ENCODE data around the gene SMDT1. TPM values are rescaled to one million over a fixed set of nuclear protein-coding genes. Genes with fewer than 3 reads are reported as not detected.
"Not testable (repeated sequence)": the region's sequence is repeated elsewhere in the genome, so short reads cannot be mapped to it uniquely, and the experiment has no call there.

The SMDT1 gene
- total RNA-seq, 1 experiment from 2014 or later = 76.9 TPM

DNA sequence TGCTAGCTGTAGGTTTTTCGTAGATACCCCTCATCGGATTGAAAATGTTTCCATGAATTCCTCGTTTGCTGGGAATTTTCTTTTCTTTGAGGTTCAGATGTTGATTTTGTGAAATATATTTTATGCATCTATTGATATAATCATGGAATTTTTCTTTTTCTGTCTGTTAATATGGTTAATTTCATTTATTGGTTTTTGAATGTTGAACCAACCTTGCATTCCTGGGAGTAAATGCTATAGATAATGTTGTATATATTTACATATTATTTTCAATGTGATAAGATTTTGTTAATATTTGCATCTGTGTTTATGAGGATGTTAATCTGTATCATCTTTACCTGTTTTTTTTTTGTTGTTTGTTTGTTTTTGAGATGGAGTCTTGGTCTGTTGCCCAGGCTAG is 21.7 kb downstream of the SMDT1 start:
- CTCF ChIA-PET = interaction anchor here (0.7 to 1.2 kb wide), 2 partner anchors 10 to 17 kb away, joined by 3 to 4 read pairs; no protein-coding TSS in a partner anchor
- H3K4me1 Mint-ChIP-seq (ENCODE audit: insufficient read depth, unreplicated experiment) = no peaks in the 10 kb centered on the region
- peaks cover 8% of the 10 kb centered on the region for H3K9me3 Mint-ChIP-seq (ENCODE audit: unreplicated experiment)
- no peaks in the 10 kb centered on the region for H3K36me3 Mint-ChIP-seq (ENCODE audit: insufficient read depth, unreplicated experiment)
- no TSS peak for BruUV-seq (replicated peaks)
- intact Hi-C loops (cut with micrococcal nuclease) = no loop called here
- POLR2A ChIA-PET = interaction anchor here (0.7 to 1.8 kb wide), 2 partner anchors 10 to 507 kb away, joined by 3 to 4 read pairs; no protein-coding TSS in a partner anchor
- no peak for DNase-seq (ENCODE audit: unreplicated experiment)
- TF ChIP-seq CTCF (IDR thresholded peaks at IDR 0.05; ENCODE audit: unreplicated experiment) = no peak
- H3K27ac Mint-ChIP-seq (ENCODE audit: low read depth, unreplicated experiment) = no peak overlapping the region
- H3K27me3 Mint-ChIP-seq (ENCODE audit: insufficient read depth, unreplicated experiment) = no peaks in the 10 kb centered on the region
- no peak overlapping the region for H3K4me3 Mint-ChIP-seq (ENCODE audit: unreplicated experiment)

DNA sequence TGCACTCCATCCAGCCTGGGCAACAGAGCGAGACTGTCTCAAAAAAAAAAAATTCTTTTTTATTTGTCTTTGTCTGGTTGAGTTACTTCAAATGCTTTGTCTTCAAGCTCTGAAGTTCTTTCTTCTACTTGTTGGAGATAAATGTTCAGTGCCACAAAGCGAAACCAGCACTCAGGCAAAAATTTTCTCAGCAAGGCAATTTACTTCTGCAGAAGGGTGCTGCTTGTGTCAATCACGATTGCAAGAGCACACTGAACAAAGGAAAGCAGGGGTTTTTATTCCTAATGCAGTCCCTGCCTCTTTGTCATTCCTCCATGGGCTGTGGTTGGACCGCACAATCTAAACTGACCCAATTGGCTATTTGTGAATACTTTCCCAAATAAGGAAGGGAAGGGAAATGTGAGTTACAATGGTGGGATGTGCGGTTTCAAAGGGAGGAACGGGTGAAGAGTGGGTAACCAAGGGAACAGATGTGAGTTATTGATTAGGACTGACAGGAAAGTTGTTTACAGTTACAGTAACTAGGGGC is 24.9 kb downstream of the SMDT1 start:
- H3K27me3 Mint-ChIP-seq (ENCODE audit: insufficient read depth, unreplicated experiment); BruUV-seq (replicated peaks); H3K36me3 Mint-ChIP-seq (ENCODE audit: insufficient read depth, unreplicated experiment); H3K4me1 Mint-ChIP-seq (ENCODE audit: insufficient read depth, unreplicated experiment); intact Hi-C loops (cut with micrococcal nuclease); H3K9me3 Mint-ChIP-seq (ENCODE audit: unreplicated experiment); DNase-seq (ENCODE audit: unreplicated experiment); H3K27ac Mint-ChIP-seq (ENCODE audit: low read depth, unreplicated experiment); H3K4me3 Mint-ChIP-seq (ENCODE audit: unreplicated experiment): not testable (repeated sequence)
- ChIA-PET CTCF (interaction anchor here (0.6 to 1.1 kb wide), 3 partner anchors 13 to 265 kb away, joined by 3 to 4 read pairs (median 3); no protein-coding TSS in a partner anchor), POLR2A (interaction anchor here (0.9 to 1.1 kb wide), 2 partner anchors 13 to 14 kb away, joined by 3 read pairs; partner anchors contain the start of gene NDUFA6)

DNA sequence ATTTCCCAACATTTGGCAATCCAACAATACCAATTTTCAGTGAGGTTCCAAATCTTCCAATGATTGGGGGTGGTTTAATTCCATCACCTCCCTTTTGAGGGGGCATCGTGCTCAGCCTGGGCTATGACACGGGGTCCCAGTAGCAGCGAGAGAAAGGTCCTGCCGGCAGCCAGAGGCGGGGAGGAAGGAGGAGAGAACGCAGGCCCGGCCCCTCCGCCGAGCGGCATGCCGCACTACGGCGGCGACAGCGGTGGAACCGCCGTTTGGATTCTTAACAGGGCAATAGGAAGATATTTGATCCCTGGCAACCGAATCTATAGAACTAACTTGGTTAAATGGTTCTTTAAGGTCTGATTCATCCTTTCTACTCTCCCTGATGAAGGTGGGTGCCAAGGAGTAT is 29.3 kb downstream of the SMDT1 start:
- ChIA-PET POLR2A (interaction anchor here (0.6 kb wide), 1 partner anchor 10 kb away, joined by 3 read pairs; no protein-coding TSS in a partner anchor), CTCF (interaction anchor here (3.5 kb wide), 1 partner anchor 18 kb away, joined by 15 read pairs; the partner anchor contains the start of gene NDUFA6)
- Mint-ChIP-seq H3K4me1 (ENCODE audit: insufficient read depth, unreplicated experiment) (no peaks in the 10 kb centered on the region), H3K9me3 (ENCODE audit: unreplicated experiment) (peaks cover 8% of the 10 kb centered on the region), H3K27me3 (ENCODE audit: insufficient read depth, unreplicated experiment) (no peaks in the 10 kb centered on the region), H3K4me3 (ENCODE audit: unreplicated experiment) (no peak overlapping the region), H3K36me3 (ENCODE audit: insufficient read depth, unreplicated experiment) (no peaks in the 10 kb centered on the region), H3K27ac (ENCODE audit: low read depth, unreplicated experiment) (no peak overlapping the region)
- DNase-seq (ENCODE audit: unreplicated experiment) = no peak
- TF ChIP-seq CTCF (IDR thresholded peaks at IDR 0.05; ENCODE audit: unreplicated experiment) = no peak
- intact Hi-C loops (cut with micrococcal nuclease) = no loop called here
- no TSS peak for BruUV-seq (replicated peaks)

DNA sequence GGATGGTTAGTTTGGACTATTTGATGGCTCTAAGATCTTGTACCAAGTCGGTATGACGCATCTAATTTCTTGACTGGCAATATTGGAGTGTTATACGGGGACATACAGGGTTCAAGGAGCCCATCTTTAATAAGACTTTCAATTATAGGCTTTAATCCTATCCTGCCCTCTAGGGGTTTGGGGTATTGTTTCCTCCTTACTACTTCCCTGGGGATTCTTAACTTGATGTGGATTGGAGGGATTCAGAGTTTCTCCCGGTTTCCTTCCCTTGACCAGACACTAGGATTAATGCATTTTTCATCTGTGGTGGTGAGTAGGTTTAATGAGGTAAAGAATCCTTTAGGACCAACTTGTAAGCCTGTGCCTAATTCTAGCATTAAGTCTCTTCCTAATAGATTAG is 32.3 kb downstream of the SMDT1 start:
- BruUV-seq (replicated peaks) = no TSS peak
- DNase-seq (ENCODE audit: unreplicated experiment) = no peak
- H3K27ac Mint-ChIP-seq (ENCODE audit: low read depth, unreplicated experiment) = no peak overlapping the region

More for the DNA sequence above, 32.3 kb downstream of the SMDT1 start:
- Mint-ChIP-seq H3K27me3 (ENCODE audit: insufficient read depth, unreplicated experiment) (no peaks in the 10 kb centered on the region), H3K4me1 (ENCODE audit: insufficient read depth, unreplicated experiment) (no peaks in the 10 kb centered on the region), H3K4me3 (ENCODE audit: unreplicated experiment) (no peak overlapping the region), H3K36me3 (ENCODE audit: insufficient read depth, unreplicated experiment) (no peaks in the 10 kb centered on the region), H3K9me3 (ENCODE audit: unreplicated experiment) (no peaks in the 10 kb centered on the region)
- no peak for TF ChIP-seq CTCF (IDR thresholded peaks at IDR 0.05; ENCODE audit: unreplicated experiment)
- ChIA-PET POLR2A (no interaction called here), CTCF (interaction anchor here (1.3 to 2.1 kb wide), 4 partner anchors 9 to 234 kb away, joined by 3 to 10 read pairs (median 4); partner anchors contain the start of gene NDUFA6)
- intact Hi-C loops (cut with micrococcal nuclease) = loop anchor here (5.0 kb wide), 1 partner anchor 289 kb away; no protein-coding TSS in a partner anchor
